ENCODE data around the gene TREH.

- TF ChIP-seq POLR2AphosphoS5 (IDR thresholded peaks at IDR 0.05; ENCODE audit: low read depth, low read length) (no peak), TAF1 (IDR thresholded peaks at IDR 0.05; ENCODE audit: borderline replicate concordance, insufficient read depth, low read length) (no peak), SIN3A (IDR thresholded peaks at IDR 0.05; ENCODE audit: borderline replicate concordance, insufficient read depth, low read length) (no peak)
- TF ChIP-seq, protein P1, sequence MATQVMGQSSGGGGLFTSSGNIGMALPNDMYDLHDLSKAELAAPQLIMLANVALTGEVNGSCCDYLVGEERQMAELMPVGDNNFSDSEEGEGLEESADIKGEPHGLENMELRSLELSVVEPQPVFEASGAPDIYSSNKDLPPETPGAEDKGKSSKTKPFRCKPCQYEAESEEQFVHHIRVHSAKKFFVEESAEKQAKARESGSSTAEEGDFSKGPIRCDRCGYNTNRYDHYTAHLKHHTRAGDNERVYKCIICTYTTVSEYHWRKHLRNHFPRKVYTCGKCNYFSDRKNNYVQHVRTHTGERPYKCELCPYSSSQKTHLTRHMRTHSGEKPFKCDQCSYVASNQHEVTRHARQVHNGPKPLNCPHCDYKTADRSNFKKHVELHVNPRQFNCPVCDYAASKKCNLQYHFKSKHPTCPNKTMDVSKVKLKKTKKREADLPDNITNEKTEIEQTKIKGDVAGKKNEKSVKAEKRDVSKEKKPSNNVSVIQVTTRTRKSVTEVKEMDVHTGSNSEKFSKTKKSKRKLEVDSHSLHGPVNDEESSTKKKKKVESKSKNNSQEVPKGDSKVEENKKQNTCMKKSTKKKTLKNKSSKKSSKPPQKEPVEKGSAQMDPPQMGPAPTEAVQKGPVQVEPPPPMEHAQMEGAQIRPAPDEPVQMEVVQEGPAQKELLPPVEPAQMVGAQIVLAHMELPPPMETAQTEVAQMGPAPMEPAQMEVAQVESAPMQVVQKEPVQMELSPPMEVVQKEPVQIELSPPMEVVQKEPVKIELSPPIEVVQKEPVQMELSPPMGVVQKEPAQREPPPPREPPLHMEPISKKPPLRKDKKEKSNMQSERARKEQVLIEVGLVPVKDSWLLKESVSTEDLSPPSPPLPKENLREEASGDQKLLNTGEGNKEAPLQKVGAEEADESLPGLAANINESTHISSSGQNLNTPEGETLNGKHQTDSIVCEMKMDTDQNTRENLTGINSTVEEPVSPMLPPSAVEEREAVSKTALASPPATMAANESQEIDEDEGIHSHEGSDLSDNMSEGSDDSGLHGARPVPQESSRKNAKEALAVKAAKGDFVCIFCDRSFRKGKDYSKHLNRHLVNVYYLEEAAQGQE (IDR thresholded peaks at IDR 0.05; ENCODE audit: insufficient read depth in 1 of 2, low read depth in 2 of 2, low read length in 2 of 2): no peak
Observed at GRCh38 chr11:118696673-118697226, 17.3 kb upstream of the TREH start.
